GM15510 (cell line): ENCODE measurements around the gene TSEN54.

ENCODE experiments used
- POLR2A ChIP-seq: IDR thresholded peaks from 3 replicates; pipeline ENCODE4 v1.6.1; 2011; ENCODE audit warnings: borderline replicate concordance; ENCODE audit not compliant: insufficient read length; ENCODE audit errors: extremely low read depth

Gene TSEN54

GRCh38 chr17:75507733-75508719 lies 8.3 kb upstream of the TSEN54 start:
- no peak for TF ChIP-seq POLR2A

- no peak for TF ChIP-seq POLR2A
These were observed 7.4 kb upstream of the TSEN54 start for GRCh38 chr17:75508931-75509361.

- no peak for TF ChIP-seq POLR2A
These were observed 6.6 kb upstream of the TSEN54 start for GRCh38 chr17:75509528-75510258.

GRCh38 chr17:75511270-75511609 lies 5.1 kb upstream of the TSEN54 start:
- TF ChIP-seq POLR2A = no peak

GRCh38 chr17:75511610-75512575 lies 4.4 kb upstream of the TSEN54 start:
- no peak for TF ChIP-seq POLR2A

- TF ChIP-seq POLR2A = no peak
These were observed 3.2 kb upstream of the TSEN54 start for GRCh38 chr17:75512926-75513640.

GRCh38 chr17:75513641-75514000 lies 2.7 kb upstream of the TSEN54 start:
- no peak for TF ChIP-seq POLR2A

- no peak for TF ChIP-seq POLR2A
These were observed 1.9 kb upstream of the TSEN54 start for GRCh38 chr17:75514299-75514918.

- no peak for TF ChIP-seq POLR2A
These were observed 1.3 kb upstream of the TSEN54 start for GRCh38 chr17:75514919-75515495.

GRCh38 chr17:75515496-75516254 lies 653 bp upstream of the TSEN54 start, which contains the start of gene CASKIN2:
Gene CASKIN2 (minus strand): TSS chr17:75515537. CDS start chr17:75513804, 1,733 bp downstream.
- no peak for TF ChIP-seq POLR2A

- no peak for TF ChIP-seq POLR2A
These were observed 430 bp downstream of the TSEN54 start for GRCh38 chr17:75516619-75517296.

GRCh38 chr17:75517297-75517865 lies 1.1 kb downstream of the TSEN54 start:
- no peak for TF ChIP-seq POLR2A

- no peak for TF ChIP-seq POLR2A
These were observed 1.9 kb downstream of the TSEN54 start for GRCh38 chr17:75518201-75518600.
